Liver (tissue), 9 donors: ENCODE data around the gene CAPZA2. TPM values are rescaled to one million over a fixed set of nuclear protein-coding genes. Genes with fewer than 3 reads are reported as not detected.
A peak's percentile ranks its signal among the peaks of the same experiment; 100 is the strongest.

Experiments
- DNase-seq: peaks from one replicate; pipeline ENCODE4 v3.0.0-alpha.2; 2017; ENCODE audit warnings: low spot score
- H3K27ac ChIP-seq, 2 donors: one replicate each; pipeline ENCODE4 v1.7.0; 2013; ENCODE audit warnings: inconsistent platforms in 2 of 2, low read length in 2 of 2, control low read depth in 1 of 2, low read depth in 1 of 2, mild to moderate bottlenecking in 1 of 2
- H3K27me3 ChIP-seq, 4 donors: one replicate each; pipeline versions ENCODE4 v1.6.1 to v1.7.0; 2013; ENCODE audit warnings: low read length in 3 of 4, inconsistent platforms in 1 of 4, mild to moderate bottlenecking in 1 of 4, moderate library complexity in 1 of 4; ENCODE audit not compliant: control insufficient read depth in 4 of 4, insufficient read depth in 4 of 4
- H3K36me3 ChIP-seq, 4 donors: one replicate each; pipeline versions ENCODE4 v1.6.1 to v1.7.0; 2013; ENCODE audit warnings: low read length in 3 of 4, mild to moderate bottlenecking in 3 of 4, low read depth in 1 of 4, moderate library complexity in 1 of 4; ENCODE audit not compliant: control insufficient read depth in 4 of 4, insufficient read depth in 3 of 4
- H3K4me1 ChIP-seq, 4 donors: one replicate each; pipeline versions ENCODE4 v1.6.1 to v1.7.0; 2013; ENCODE audit warnings: low read length in 3 of 4, mild to moderate bottlenecking in 3 of 4, moderate library complexity in 1 of 4; ENCODE audit not compliant: control insufficient read depth in 4 of 4, insufficient read depth in 4 of 4
- H3K4me3 ChIP-seq, 3 donors: one replicate each; pipeline versions ENCODE4 v1.6.1 to v1.7.0; 2013; ENCODE audit warnings: low read length in 3 of 3, control low read depth in 1 of 3, low read depth in 1 of 3, mild to moderate bottlenecking in 1 of 3
- H3K9ac ChIP-seq, 2 donors: one replicate each; pipeline ENCODE4 v1.7.0; 2013; ENCODE audit warnings: low read length in 2 of 2, mild to moderate bottlenecking in 2 of 2, moderate library complexity in 2 of 2, control low read depth in 1 of 2, low read depth in 1 of 2
- H3K9me3 ChIP-seq, 4 donors: one replicate each; pipeline versions ENCODE4 v1.6.1 to v1.7.0; 2013; ENCODE audit warnings: low read length in 3 of 4; ENCODE audit not compliant: control insufficient read depth in 4 of 4
- FOXA1 ChIP-seq: IDR thresholded peaks from 2 replicates; pipeline ENCODE4 v1.6.1; 2016; ENCODE audit warnings: antibody characterized with exemption
- HNF4A ChIP-seq, 2 donors: conservative IDR thresholded peaks; 2 replicates each; pipeline ENCODE4 v1.6.1; 2016; ENCODE audit warnings: antibody characterized with exemption in 2 of 2, mild to moderate bottlenecking in 2 of 2
- JUND ChIP-seq, 2 donors: IDR thresholded peaks; 2 replicates each; pipeline ENCODE4 v1.6.1; 2016; ENCODE audit warnings: antibody characterized with exemption in 2 of 2
- MAX ChIP-seq: IDR thresholded peaks from 2 replicates; pipeline ENCODE4 v1.6.1; 2016; ENCODE audit warnings: antibody characterized with exemption
- RXRA ChIP-seq, 2 donors: IDR thresholded peaks; 2 replicates each; pipeline ENCODE4 v1.6.1; 2017 to 2018; ENCODE audit warnings: antibody characterized with exemption in 2 of 2, mild to moderate bottlenecking in 1 of 2
- SP1 ChIP-seq: IDR thresholded peaks from 2 replicates; pipeline ENCODE4 v1.6.1; 2018; ENCODE audit warnings: antibody characterized with exemption, mild to moderate bottlenecking
- TAF1 ChIP-seq: conservative IDR thresholded peaks from 2 replicates; pipeline ENCODE4 v1.6.1; 2016; ENCODE audit warnings: antibody characterized with exemption, mild to moderate bottlenecking
- YY1 ChIP-seq: IDR thresholded peaks from 2 replicates; pipeline ENCODE4 v1.6.1; 2016; ENCODE audit warnings: antibody characterized with exemption, mild to moderate bottlenecking
- ZBTB33 ChIP-seq: IDR thresholded peaks from 2 replicates; pipeline ENCODE4 v1.6.1; 2016; ENCODE audit warnings: antibody characterized with exemption
- WGBS: extraction: QIAGEN DNeasy Blood & Tissue Kit; methylation state at CpG from one replicate; pipeline ENCODE4 v1.1.7; 2013; 5-methylcytosine and 5-hydroxymethylcytosine counted together
- polyA plus RNA-seq, 2 donors: library from polyadenylated mRNA; stranded (reverse) in 1 of 2; unstranded in 1 of 2; fragments of 200-250 nt in 1 of 2; fragments of >200 nt in 1 of 2; fragmentation: Nextera tagmentation in 1 of 2; extraction: Ambion mirVana in 1 of 2; gene quantifications; one replicate each; pipeline versions ENCODE4 v1.2.1 to v1.2.3, GENCODE V29; 2013 to 2015
- total RNA-seq, 2 donors: library from RNA; depleted of rRNA; stranded (reverse); fragments of >200 nt; gene quantifications; one replicate each; pipeline ENCODE4 v1.2.3, GENCODE V29; 2014
- TF ChIP-seq, protein P1 (sequence below): IDR thresholded peaks from 2 replicates; pipeline ENCODE4 v1.6.1; 2016; ENCODE audit warnings: antibody characterized with exemption
- donor health status: healthy.
- donor health status: healthy.
- donor health status: healthy.
- donor health status: healthy.
- donor health status: healthy.

The CAPZA2 gene
- total and polyA plus RNA-seq, 4 donors: 45.1 to 90.0 (median 69.1) TPM

DNA sequence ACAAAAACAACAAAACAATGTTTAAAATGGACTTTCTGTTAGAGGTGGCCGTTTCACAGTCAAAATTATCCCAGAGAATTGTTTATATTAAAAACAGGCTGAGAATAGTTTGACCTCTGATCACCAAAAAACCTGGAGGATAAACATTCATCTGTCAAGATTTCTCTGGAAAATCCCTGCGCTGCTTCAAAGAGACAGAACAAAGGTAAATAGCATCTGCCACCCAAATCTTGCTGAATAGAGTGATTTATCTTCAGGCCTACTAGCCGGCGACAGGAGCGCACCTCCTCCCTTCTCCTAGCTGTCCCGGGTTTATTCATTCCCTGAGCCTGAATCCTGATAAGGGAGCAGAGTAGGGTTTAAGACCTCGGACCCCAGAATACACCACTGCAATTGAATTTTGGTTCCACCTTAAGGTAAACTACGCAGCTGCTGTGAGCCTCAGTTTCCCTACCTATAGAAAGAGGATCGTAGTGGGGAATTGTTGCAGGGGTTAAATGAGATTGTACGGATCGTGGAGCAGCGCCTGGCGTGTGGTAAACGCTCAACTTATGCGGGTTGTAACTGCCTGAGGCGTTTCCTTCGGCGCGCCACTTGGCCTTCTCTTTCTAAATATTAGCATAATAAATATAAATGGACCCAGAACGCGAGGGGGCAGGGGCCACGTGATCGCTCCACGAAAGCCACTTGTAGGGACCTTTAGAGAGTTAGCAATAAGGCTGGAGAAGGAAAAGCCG, 90.4 kb downstream of the CAPZA2 start:
- peak; percentile 68 for DNase-seq
- peaks cover 0 to 23% (median 10%) of the 10 kb centered on the region in 4 donors for H3K4me1 ChIP-seq
- H3K4me3 ChIP-seq: peak overlapping the region; percentile 82 to 96 (median 88)
- peak overlapping the region; percentile 63 to 79 for H3K9ac ChIP-seq
- no peaks in the 10 kb centered on the region for H3K36me3 ChIP-seq
- no peaks in the 10 kb centered on the region for H3K9me3 ChIP-seq
- no peak for TF ChIP-seq SP1
- peak; percentile 9 to 11 for TF ChIP-seq HNF4A (conservative IDR thresholded peaks at IDR 0.05)
- TF ChIP-seq YY1: peak; percentile 27
- WGBS: 3% methylated on average over 25 of the region's 25 CpGs
- H3K27ac ChIP-seq: peak overlapping the region; percentile 96 to 98
- H3K27me3 ChIP-seq: no peaks in the 10 kb centered on the region

GRCh38 chr7:116953372-116953905, 91.1 kb downstream of the CAPZA2 start, which contains the start of gene ST7:
ST7 (plus strand) TSS chr7:116953501; CDS start chr7:116953541, 40 bp downstream.
- H3K9ac ChIP-seq: peak within 1 kb of the TSS; percentile 90 to 97
- no peaks in the 10 kb centered on the region for H3K27me3 ChIP-seq
- H3K4me3 ChIP-seq: peak within 1 kb of the TSS; percentile 85 to 96 (median 88)
- peak; percentile 43 for TF ChIP-seq YY1
- no peak for TF ChIP-seq FOXA1
- no peaks in the 10 kb centered on the region for H3K36me3 ChIP-seq
- DNase-seq: peak; percentile 78
- H3K9me3 ChIP-seq: no peaks in the 10 kb centered on the region
- under 1% methylated on average over 77 of the region's 77 CpGs for WGBS
- H3K27ac ChIP-seq: peak within 1 kb of the TSS; percentile 96 to 98
- peaks cover 0 to 24% (median 11%) of the 10 kb centered on the region in 4 donors for H3K4me1 ChIP-seq

- WGBS: under 1% methylated on average over 63 of the region's 63 CpGs
Measured at GRCh38 chr7:116953906-116954838, 91.8 kb downstream of the CAPZA2 start.

More at GRCh38 chr7:116953906-116954838, 91.8 kb downstream of the CAPZA2 start:
- Histone ChIP-seq H3K9me3 (no peaks in the 10 kb centered on the region), H3K4me1 (peaks cover 0 to 24% (median 11%) of the 10 kb centered on the region in 4 donors), H3K36me3 (no peaks in the 10 kb centered on the region), H3K9ac (peak overlapping the region; percentile 90 to 97), H3K4me3 (peak overlapping the region; percentile 85 to 96 (median 87)), H3K27ac (peak overlapping the region; percentile 96 to 98), H3K27me3 (no peaks in the 10 kb centered on the region)
- TF ChIP-seq HNF4A (conservative IDR thresholded peaks at IDR 0.05) (peak in 1 of 2 donors; percentile 27), TAF1 (peak; percentile 17), RXRA (IDR thresholded peaks at IDR 0.05) (no peak), MAX (peak; percentile 14), ZBTB33 (no peak), JUND (IDR thresholded peaks at IDR 0.05) (peak in 1 of 2 donors; percentile 13)
- TF ChIP-seq, protein P1, sequence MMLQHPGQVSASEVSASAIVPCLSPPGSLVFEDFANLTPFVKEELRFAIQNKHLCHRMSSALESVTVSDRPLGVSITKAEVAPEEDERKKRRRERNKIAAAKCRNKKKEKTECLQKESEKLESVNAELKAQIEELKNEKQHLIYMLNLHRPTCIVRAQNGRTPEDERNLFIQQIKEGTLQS: no peak
- DNase-seq: peak; percentile 72
